Liver (tissue), 3 donors: Measurements from ENCODE around the gene TMEM39B.
"Not testable (repeated sequence)": the region's sequence is repeated elsewhere in the genome, so short reads cannot be mapped to it uniquely, and the experiment has no call there.

Experiments
- CTCF ChIP-seq: fragments of 150-350 bp; IDR thresholded peaks from 2 replicates; pipeline ENCODE4 v1.5.1; 2017; ENCODE audit warnings: improper control_type of control experiment, low read depth, low read length; ENCODE audit not compliant: missing input control
- EGR1 ChIP-seq, 2 donors: IDR thresholded peaks; 2 replicates each; pipeline ENCODE4 v1.6.1; 2016 to 2018; ENCODE audit warnings: antibody characterized with exemption in 2 of 2, low read depth in 2 of 2
- SP1 ChIP-seq: IDR thresholded peaks from 2 replicates; pipeline ENCODE4 v1.6.1; 2018; ENCODE audit warnings: antibody characterized with exemption, mild to moderate bottlenecking
- donor health status: healthy.
- donor health status: healthy.

- TF ChIP-seq EGR1 (IDR thresholded peaks at IDR 0.05; ENCODE audit: low read depth in 2 of 2); CTCF; SP1: not testable (repeated sequence)
These were observed 40.7 kb downstream of the TMEM39B start for GRCh38 chr1:32113436-32113835.
